Activated T-helper 1 cell treated with anti-CD3 and anti-CD28 coated beads, Interleukin-12 subunit alpha, Interleukin-12 subunit beta, Interleukin-2, Interleukin-4 antibody, amounts not matched to agents 30 ng/mL and 10 ng/mL and 1 ng/mL, durations not matched to agents 14 hours and 24 hours and 36 hours (primary cell): Measurements from ENCODE around the gene RBM48. TPM values are rescaled to one million over a fixed set of nuclear protein-coding genes. Genes with fewer than 3 reads are reported as not detected.

Experiments
- DNase-seq: peaks from one replicate; pipeline ENCODE4 v3.0.0; 2021; ENCODE audit warnings: low spot score
- H3K27ac Mint-ChIP-seq: one replicate; pipeline ENCODE4 v1.8.0; 2021; ENCODE audit warnings: mild to moderate bottlenecking, mixed read lengths
- H3K27me3 Mint-ChIP-seq: one replicate; pipeline ENCODE4 v1.8.0; 2022; ENCODE audit warnings: mild to moderate bottlenecking, moderate library complexity, mixed read lengths; ENCODE audit not compliant: insufficient read depth
- H3K36me3 Mint-ChIP-seq: one replicate; pipeline ENCODE4 v1.8.0; 2021; ENCODE audit warnings: low read depth, mixed read lengths
- H3K4me1 Mint-ChIP-seq: one replicate; pipeline ENCODE4 v1.8.0; 2021; ENCODE audit warnings: low read depth, mixed read lengths
- H3K4me3 Mint-ChIP-seq: one replicate; pipeline ENCODE4 v1.8.0; 2021; ENCODE audit warnings: mild to moderate bottlenecking, moderate library complexity, mixed read lengths
- H3K9me3 Mint-ChIP-seq: one replicate; pipeline ENCODE4 v1.8.0; 2021; ENCODE audit warnings: mixed read lengths
- intact Hi-C: fragments of 100-400 bp; cut with micrococcal nuclease; formaldehyde crosslinking; loops from one replicate; pipeline ENCODE4 v1.15.1; 2024
- total RNA-seq: library from RNA; stranded (reverse); gene quantifications from 2 replicates; pipeline ENCODE4 v1.2.3, GENCODE V29; 2022

The RBM48 gene
- total RNA-seq, 1 donor from 2014 or later, result 17.2 TPM

- H3K4me1 Mint-ChIP-seq, result no peaks in the 10 kb centered on the region
- H3K9me3 Mint-ChIP-seq, result no peaks in the 10 kb centered on the region
- H3K36me3 Mint-ChIP-seq, result peaks cover 8% of the 10 kb centered on the region
- no peaks in the 10 kb centered on the region for H3K27me3 Mint-ChIP-seq
- no peak overlapping the region for H3K4me3 Mint-ChIP-seq
- no peak for DNase-seq
- H3K27ac Mint-ChIP-seq, result no peak overlapping the region
- intact Hi-C loops, result no loop called here
These were observed 28.7 kb downstream of the RBM48 start for GRCh38 chr7:92557249-92557648.

GRCh38 chr7:92557808-92558362, 29.3 kb downstream of the RBM48 start:
- Mint-ChIP-seq H3K9me3 (no peaks in the 10 kb centered on the region), H3K4me1 (no peaks in the 10 kb centered on the region), H3K36me3 (peaks cover 10% of the 10 kb centered on the region), H3K27me3 (no peaks in the 10 kb centered on the region), H3K27ac (no peak overlapping the region), H3K4me3 (no peak overlapping the region)
- intact Hi-C loops, result no loop called here
- DNase-seq, result no peak

GRCh38 chr7:92560602-92561001, 32.0 kb downstream of the RBM48 start:
- H3K36me3 Mint-ChIP-seq, result peaks cover 27% of the 10 kb centered on the region
- no peak for DNase-seq
- H3K4me3 Mint-ChIP-seq, result no peak overlapping the region
- H3K27me3 Mint-ChIP-seq, result no peaks in the 10 kb centered on the region
- H3K4me1 Mint-ChIP-seq, result no peaks in the 10 kb centered on the region
- intact Hi-C loops, result loop anchor here (2.0 kb wide), 1 partner anchor 52 kb away; no protein-coding TSS in a partner anchor
- no peaks in the 10 kb centered on the region for H3K9me3 Mint-ChIP-seq
- H3K27ac Mint-ChIP-seq, result no peak overlapping the region

- no peak overlapping the region for H3K4me3 Mint-ChIP-seq
- DNase-seq, result no peak
- peak overlapping the region; percentile 14 for H3K27ac Mint-ChIP-seq
- H3K4me1 Mint-ChIP-seq, result no peaks in the 10 kb centered on the region
- no peaks in the 10 kb centered on the region for H3K27me3 Mint-ChIP-seq
- no peaks in the 10 kb centered on the region for H3K9me3 Mint-ChIP-seq
- intact Hi-C loops, result no loop called here
- peaks cover 36% of the 10 kb centered on the region for H3K36me3 Mint-ChIP-seq
These were observed 34.8 kb downstream of the RBM48 start for GRCh38 chr7:92563345-92563744.

GRCh38 chr7:92567460-92567859, 38.9 kb downstream of the RBM48 start:
- Mint-ChIP-seq H3K36me3 (peaks cover 36% of the 10 kb centered on the region), H3K9me3 (no peaks in the 10 kb centered on the region), H3K27me3 (no peaks in the 10 kb centered on the region), H3K4me3 (no peak overlapping the region), H3K4me1 (no peaks in the 10 kb centered on the region), H3K27ac (no peak overlapping the region)
- no peak for DNase-seq
- intact Hi-C loops, result no loop called here

GRCh38 chr7:92569137-92569536, 40.5 kb downstream of the RBM48 start:
- no peaks in the 10 kb centered on the region for H3K9me3 Mint-ChIP-seq
- H3K27ac Mint-ChIP-seq, result no peak overlapping the region
- no peak for DNase-seq
- H3K4me1 Mint-ChIP-seq, result peaks cover 2% of the 10 kb centered on the region
- no peak overlapping the region for H3K4me3 Mint-ChIP-seq
- peaks cover 29% of the 10 kb centered on the region for H3K36me3 Mint-ChIP-seq
- intact Hi-C loops, result no loop called here
- H3K27me3 Mint-ChIP-seq, result no peaks in the 10 kb centered on the region

- Mint-ChIP-seq H3K27me3 (no peaks in the 10 kb centered on the region), H3K36me3 (peaks cover 40% of the 10 kb centered on the region), H3K9me3 (no peaks in the 10 kb centered on the region), H3K4me3 (no peak overlapping the region), H3K4me1 (peaks cover 14% of the 10 kb centered on the region), H3K27ac (no peak overlapping the region)
- DNase-seq, result no peak
- intact Hi-C loops, result no loop called here
These were observed 47.7 kb downstream of the RBM48 start for GRCh38 chr7:92576296-92576695.

- Mint-ChIP-seq H3K27me3 (no peaks in the 10 kb centered on the region), H3K27ac (no peak overlapping the region), H3K4me3 (no peak overlapping the region), H3K36me3 (peaks cover 41% of the 10 kb centered on the region), H3K4me1 (peaks cover 53% of the 10 kb centered on the region), H3K9me3 (peaks cover 8% of the 10 kb centered on the region)
- DNase-seq, result no peak
- intact Hi-C loops, result no loop called here
These were observed 54.4 kb downstream of the RBM48 start for GRCh38 chr7:92582948-92583347.

- H3K36me3 Mint-ChIP-seq, result peaks cover 37% of the 10 kb centered on the region
- H3K27ac Mint-ChIP-seq, result no peak overlapping the region
- H3K4me3 Mint-ChIP-seq, result no peak overlapping the region
- H3K4me1 Mint-ChIP-seq, result peaks cover 70% of the 10 kb centered on the region
- H3K9me3 Mint-ChIP-seq, result peaks cover 8% of the 10 kb centered on the region
- DNase-seq, result no peak
- intact Hi-C loops, result loop anchor here (5.0 kb wide), 3 partner anchors 138 to 1417 kb away; partner anchors contain the start of genes ANKIB1, BET1, GATAD1 and KRIT1
- no peaks in the 10 kb centered on the region for H3K27me3 Mint-ChIP-seq
These were observed 56.4 kb downstream of the RBM48 start for GRCh38 chr7:92584953-92585352.

GRCh38 chr7:92586403-92586802, 57.8 kb downstream of the RBM48 start:
- H3K36me3 Mint-ChIP-seq, result peaks cover 32% of the 10 kb centered on the region
- no peak for DNase-seq
- peak overlapping the region; percentile 57 for H3K4me3 Mint-ChIP-seq
- no peaks in the 10 kb centered on the region for H3K27me3 Mint-ChIP-seq
- H3K27ac Mint-ChIP-seq, result peak overlapping the region; percentile 77
- intact Hi-C loops, result loop anchor here (5.0 kb wide), 3 partner anchors 139 to 1416 kb away; partner anchors contain the start of genes ANKIB1, BET1, GATAD1 and KRIT1
- peaks cover 62% of the 10 kb centered on the region for H3K4me1 Mint-ChIP-seq
- peaks cover 8% of the 10 kb centered on the region for H3K9me3 Mint-ChIP-seq

GRCh38 chr7:92586841-92587240, 58.2 kb downstream of the RBM48 start:
- Mint-ChIP-seq H3K27me3 (peaks cover 1% of the 10 kb centered on the region), H3K4me3 (peak overlapping the region; percentile 57), H3K27ac (peak overlapping the region; percentile 77), H3K36me3 (peaks cover 32% of the 10 kb centered on the region), H3K9me3 (peaks cover 8% of the 10 kb centered on the region), H3K4me1 (peaks cover 62% of the 10 kb centered on the region)
- intact Hi-C loops, result loop anchor here (5.0 kb wide), 3 partner anchors 140 to 1415 kb away; partner anchors contain the start of genes ANKIB1, BET1, GATAD1 and KRIT1
- DNase-seq, result no peak
